ENCODE results near the gene BBOF1.

DNA sequence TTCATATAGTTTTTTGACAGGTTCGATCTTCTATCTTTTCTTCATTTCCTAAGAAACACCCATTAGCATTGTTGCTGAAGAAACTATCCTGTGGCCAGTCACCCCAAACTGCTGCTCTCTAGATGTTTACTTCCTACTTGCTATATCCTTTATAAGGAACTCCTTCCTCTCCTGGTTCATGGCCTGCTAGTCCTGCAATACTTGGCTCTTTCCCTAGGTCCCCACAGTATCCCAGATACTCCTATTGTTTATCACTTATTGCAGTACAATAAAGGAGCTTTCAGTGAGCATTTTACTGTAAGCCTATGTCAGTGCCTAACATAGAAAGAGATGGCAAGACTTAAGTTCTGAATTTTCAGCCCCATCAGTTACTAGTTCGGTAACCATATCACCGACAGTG, 62.3 kb downstream of the BBOF1 start:
- TF ChIP-seq, protein P1, sequence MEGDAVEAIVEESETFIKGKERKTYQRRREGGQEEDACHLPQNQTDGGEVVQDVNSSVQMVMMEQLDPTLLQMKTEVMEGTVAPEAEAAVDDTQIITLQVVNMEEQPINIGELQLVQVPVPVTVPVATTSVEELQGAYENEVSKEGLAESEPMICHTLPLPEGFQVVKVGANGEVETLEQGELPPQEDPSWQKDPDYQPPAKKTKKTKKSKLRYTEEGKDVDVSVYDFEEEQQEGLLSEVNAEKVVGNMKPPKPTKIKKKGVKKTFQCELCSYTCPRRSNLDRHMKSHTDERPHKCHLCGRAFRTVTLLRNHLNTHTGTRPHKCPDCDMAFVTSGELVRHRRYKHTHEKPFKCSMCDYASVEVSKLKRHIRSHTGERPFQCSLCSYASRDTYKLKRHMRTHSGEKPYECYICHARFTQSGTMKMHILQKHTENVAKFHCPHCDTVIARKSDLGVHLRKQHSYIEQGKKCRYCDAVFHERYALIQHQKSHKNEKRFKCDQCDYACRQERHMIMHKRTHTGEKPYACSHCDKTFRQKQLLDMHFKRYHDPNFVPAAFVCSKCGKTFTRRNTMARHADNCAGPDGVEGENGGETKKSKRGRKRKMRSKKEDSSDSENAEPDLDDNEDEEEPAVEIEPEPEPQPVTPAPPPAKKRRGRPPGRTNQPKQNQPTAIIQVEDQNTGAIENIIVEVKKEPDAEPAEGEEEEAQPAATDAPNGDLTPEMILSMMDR (IDR thresholded peaks at IDR 0.05; ENCODE audit: insufficient read depth, low read depth, low read length) = no peak
- no peak for TF ChIP-seq EZH2 (IDR thresholded peaks at IDR 0.05; ENCODE audit: insufficient read depth, low read length)

Measured in astrocyte (in vitro differentiated cells and primary cell).